Activated CD4-positive, alpha-beta memory T cell treated with anti-CD3 and anti-CD28 coated beads, Interleukin-2, amount 10 ng/mL, durations not matched to agents 7 days and 5 days (primary cell): Measurements from ENCODE around the gene BZW2. TPM values are rescaled to one million over a fixed set of nuclear protein-coding genes. Genes with fewer than 3 reads are reported as not detected.

Source experiments
- CTCF ChIA-PET: fragments of 350-600 bp; sonication (Branson Sonifier 250); formaldehyde crosslinking; loops from one replicate; lab custom pipeline; 2021; ENCODE audit warnings: antibody characterized with exemption, inconsistent platforms; lab: Charles Lee
- POLR2A ChIA-PET: fragments of 350-600 bp; sonication (Branson Sonifier 250); formaldehyde crosslinking; loops from one replicate; lab custom pipeline; 2021; ENCODE audit warnings: antibody characterized with exemption; lab: Charles Lee
- DNase-seq: peaks from one replicate; pipeline ENCODE4 v3.0.0-alpha.2; 2020
- H3K27ac Mint-ChIP-seq: one replicate; pipeline ENCODE4 v1.8.0; 2021; ENCODE audit warnings: mild to moderate bottlenecking, mixed read lengths
- H3K27me3 Mint-ChIP-seq: one replicate; pipeline ENCODE4 v1.8.0; 2021; ENCODE audit warnings: mixed read lengths
- H3K36me3 Mint-ChIP-seq: one replicate; pipeline ENCODE4 v1.8.0; 2021; ENCODE audit warnings: low read depth, mixed read lengths
- H3K4me1 Mint-ChIP-seq: one replicate; pipeline ENCODE4 v1.8.0; 2021; ENCODE audit warnings: mixed read lengths
- H3K4me3 Mint-ChIP-seq: one replicate; pipeline ENCODE4 v1.8.0; 2021; ENCODE audit warnings: mild to moderate bottlenecking, mixed read lengths
- H3K9me3 Mint-ChIP-seq: one replicate; pipeline ENCODE4 v1.8.0; 2021; ENCODE audit warnings: mixed read lengths
- total RNA-seq, 2 experiments: library from RNA; stranded (reverse); gene quantifications; one replicate each; pipeline ENCODE4 v1.2.3, GENCODE V29; 2021

The BZW2 gene
- total RNA-seq, 2 experiments from 2014 or later, result 33.4 to 33.6 TPM

DNA sequence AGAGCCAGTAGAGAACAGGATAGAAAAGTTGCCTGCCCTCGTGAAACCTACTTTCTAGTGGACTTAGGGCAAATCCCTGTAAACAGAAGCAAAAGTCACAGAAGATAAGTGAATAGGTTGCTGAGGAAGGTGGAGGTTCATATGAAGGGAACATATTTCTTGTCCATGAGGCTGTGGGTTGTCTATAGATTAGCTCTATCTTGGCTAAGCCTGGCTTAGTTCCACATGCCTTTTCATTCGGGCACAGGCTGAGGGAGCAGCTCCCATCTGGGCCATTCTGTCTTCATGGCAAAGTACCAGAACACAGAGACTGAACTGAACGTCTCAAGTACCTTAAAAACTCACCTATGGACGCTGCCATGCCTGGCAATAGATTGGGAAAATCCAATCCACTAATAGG lies 45.3 kb downstream of the BZW2 start:
- Mint-ChIP-seq H3K36me3 (peaks cover 39% of the 10 kb centered on the region), H3K4me1 (no peaks in the 10 kb centered on the region), H3K27ac (no peak overlapping the region), H3K27me3 (no peaks in the 10 kb centered on the region), H3K4me3 (no peak overlapping the region), H3K9me3 (no peaks in the 10 kb centered on the region)
- no peak for DNase-seq
- ChIA-PET CTCF (no interaction called here), POLR2A (interaction anchor here (1.3 kb wide), 1 partner anchor 45 kb away, joined by 4 read pairs; the partner anchor contains the start of gene BZW2)

DNA sequence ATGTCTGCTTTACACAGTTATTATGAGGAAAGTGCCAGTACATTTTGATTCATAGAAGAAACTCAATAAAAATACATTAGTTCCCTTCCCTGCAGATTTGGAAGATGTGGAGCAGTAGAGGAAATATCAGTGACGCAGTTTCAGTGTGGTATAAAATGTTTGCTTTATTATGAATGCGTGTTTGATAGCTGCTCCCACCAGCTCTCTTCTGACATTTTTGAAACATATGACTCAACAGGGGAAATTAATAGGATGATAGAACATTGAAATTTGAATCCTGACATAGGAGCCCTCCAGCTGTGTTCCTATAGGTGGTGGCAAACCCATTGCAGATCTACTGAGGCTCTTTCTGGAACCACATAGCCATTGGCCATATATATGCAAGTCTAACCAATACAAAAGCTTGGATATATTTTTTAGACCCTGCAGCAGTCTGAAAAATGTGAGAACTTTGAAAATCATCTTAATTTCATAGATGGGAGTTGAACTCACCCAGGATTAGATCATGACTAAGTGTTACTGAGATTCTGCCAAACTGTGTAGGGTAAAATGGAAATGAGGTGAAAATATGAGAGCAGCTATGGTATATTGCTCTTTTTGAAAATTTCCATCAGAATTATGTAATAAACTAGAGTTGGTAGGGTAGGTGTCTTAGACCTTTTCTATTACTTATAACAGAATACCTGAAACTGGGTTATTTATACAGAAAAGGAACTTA lies 47.8 kb downstream of the BZW2 start:
- Mint-ChIP-seq H3K27me3 (no peaks in the 10 kb centered on the region), H3K36me3 (peaks cover 44% of the 10 kb centered on the region), H3K27ac (no peak overlapping the region), H3K4me1 (no peaks in the 10 kb centered on the region), H3K9me3 (no peaks in the 10 kb centered on the region), H3K4me3 (no peak overlapping the region)
- POLR2A ChIA-PET, result no interaction called here
- no peak for DNase-seq
- CTCF ChIA-PET, result no interaction called here

DNA sequence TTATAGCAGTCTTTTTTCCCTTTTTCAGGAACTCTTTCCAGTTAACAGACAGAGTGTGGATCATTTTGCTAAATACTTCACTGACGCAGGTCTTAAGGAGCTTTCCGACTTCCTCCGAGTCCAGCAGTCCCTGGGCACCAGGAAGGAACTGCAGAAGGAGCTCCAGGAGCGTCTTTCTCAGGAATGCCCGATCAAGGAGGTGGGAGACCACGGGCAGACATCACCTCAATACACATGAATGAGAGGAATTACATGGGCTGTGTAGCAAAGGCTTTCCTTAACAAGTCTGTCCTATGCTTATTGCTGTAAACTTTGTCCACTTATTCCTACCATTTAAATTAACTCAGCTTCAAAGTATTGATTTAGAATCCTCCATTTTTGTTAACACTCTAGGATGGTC lies 48.8 kb downstream of the BZW2 start:
- no peak overlapping the region for H3K4me3 Mint-ChIP-seq
- POLR2A ChIA-PET, result interaction anchor here (1.1 kb wide), 1 partner anchor 49 kb away, joined by 3 read pairs; the partner anchor contains the start of gene ANKMY2
- CTCF ChIA-PET, result interaction anchor here (0.7 to 1.6 kb wide), 6 partner anchors 9 to 225 kb away, joined by 3 to 8 read pairs (median 4); partner anchors contain the start of gene TSPAN13
- no peaks in the 10 kb centered on the region for H3K27me3 Mint-ChIP-seq
- H3K4me1 Mint-ChIP-seq, result no peaks in the 10 kb centered on the region
- DNase-seq, result no peak
- H3K27ac Mint-ChIP-seq, result no peak overlapping the region
- H3K9me3 Mint-ChIP-seq, result no peaks in the 10 kb centered on the region
- peaks cover 49% of the 10 kb centered on the region for H3K36me3 Mint-ChIP-seq

DNA sequence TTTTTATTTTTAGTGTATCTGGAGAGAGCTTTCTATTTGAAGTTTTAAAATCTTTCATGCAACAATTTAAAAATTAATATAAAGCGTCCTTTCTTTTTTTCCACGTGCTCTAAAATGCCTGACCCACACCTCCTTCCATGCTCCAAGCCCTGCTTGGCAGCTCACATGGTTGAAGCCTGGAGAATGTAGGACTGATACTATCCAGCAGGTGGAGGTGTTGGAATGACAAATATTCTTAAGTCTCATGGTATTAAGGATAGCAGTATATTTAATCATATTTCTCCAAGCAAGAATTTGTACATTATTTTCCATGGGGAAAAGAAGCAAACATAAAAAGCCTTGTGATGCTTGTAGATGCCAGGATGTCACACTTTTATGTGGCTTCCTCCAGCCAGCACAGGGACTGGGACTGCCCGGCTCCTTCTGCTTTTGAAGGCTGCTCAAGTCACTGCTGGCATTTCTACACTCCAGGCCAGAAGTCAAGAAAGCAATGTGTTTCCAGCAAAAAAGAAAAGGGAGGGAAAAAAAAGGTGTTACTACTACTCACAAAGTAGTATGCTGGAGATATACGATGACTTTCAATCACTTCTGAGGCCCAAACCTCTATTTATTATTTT lies 49.7 kb downstream of the BZW2 start:
- DNase-seq, result no peak
- POLR2A ChIA-PET, result interaction anchor here (1.1 kb wide), 1 partner anchor 50 kb away, joined by 3 read pairs; the partner anchor contains the start of gene ANKMY2
- Mint-ChIP-seq H3K4me3 (no peak overlapping the region), H3K27ac (no peak overlapping the region), H3K4me1 (no peaks in the 10 kb centered on the region), H3K36me3 (peaks cover 53% of the 10 kb centered on the region), H3K9me3 (no peaks in the 10 kb centered on the region), H3K27me3 (no peaks in the 10 kb centered on the region)
- CTCF ChIA-PET, result interaction anchor here (0.7 to 1.6 kb wide), 5 partner anchors 8 to 224 kb away, joined by 3 to 8 read pairs (median 5); partner anchors contain the start of gene TSPAN13

DNA sequence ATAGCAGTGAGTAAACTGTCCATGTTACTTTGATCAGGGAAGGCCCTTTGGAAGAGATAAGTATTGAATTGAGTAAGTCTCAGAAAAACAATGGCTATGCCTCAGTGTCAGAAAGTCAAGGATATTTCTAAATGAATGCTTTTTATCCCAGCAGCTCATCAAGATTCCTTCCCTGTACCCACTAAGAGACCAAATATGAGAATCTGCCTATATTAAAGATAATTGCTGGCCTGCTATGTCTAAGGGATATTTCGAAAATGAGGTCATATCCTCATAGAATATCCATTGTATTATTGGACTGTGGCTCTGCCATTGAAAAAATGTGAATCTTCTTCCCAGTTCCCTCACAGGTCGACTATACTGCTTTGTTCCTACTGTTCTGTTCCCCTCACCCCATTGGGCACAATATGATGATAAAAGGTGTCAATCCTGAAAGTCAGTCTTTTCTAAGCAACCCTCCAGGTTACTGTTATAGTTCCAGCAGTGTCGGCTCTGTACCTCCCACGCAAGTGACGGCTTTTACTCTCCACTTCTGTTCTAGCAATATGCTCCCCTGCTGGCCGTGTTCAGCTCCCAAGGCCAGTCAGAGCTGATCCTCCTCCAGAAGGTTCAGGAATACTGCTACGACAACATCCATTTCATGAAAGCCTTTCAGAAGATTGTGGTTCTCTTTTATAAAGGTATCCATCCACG lies 51.7 kb downstream of the BZW2 start:
- no peaks in the 10 kb centered on the region for H3K27me3 Mint-ChIP-seq
- H3K27ac Mint-ChIP-seq, result no peak overlapping the region
- H3K4me3 Mint-ChIP-seq, result no peak overlapping the region
- no peaks in the 10 kb centered on the region for H3K4me1 Mint-ChIP-seq
- ChIA-PET POLR2A (no interaction called here), CTCF (interaction anchor here (1.4 kb wide), 1 partner anchor 10 kb away, joined by 5 read pairs; no protein-coding TSS in a partner anchor)
- H3K9me3 Mint-ChIP-seq, result no peaks in the 10 kb centered on the region
- H3K36me3 Mint-ChIP-seq, result peaks cover 44% of the 10 kb centered on the region
- no peak for DNase-seq

DNA sequence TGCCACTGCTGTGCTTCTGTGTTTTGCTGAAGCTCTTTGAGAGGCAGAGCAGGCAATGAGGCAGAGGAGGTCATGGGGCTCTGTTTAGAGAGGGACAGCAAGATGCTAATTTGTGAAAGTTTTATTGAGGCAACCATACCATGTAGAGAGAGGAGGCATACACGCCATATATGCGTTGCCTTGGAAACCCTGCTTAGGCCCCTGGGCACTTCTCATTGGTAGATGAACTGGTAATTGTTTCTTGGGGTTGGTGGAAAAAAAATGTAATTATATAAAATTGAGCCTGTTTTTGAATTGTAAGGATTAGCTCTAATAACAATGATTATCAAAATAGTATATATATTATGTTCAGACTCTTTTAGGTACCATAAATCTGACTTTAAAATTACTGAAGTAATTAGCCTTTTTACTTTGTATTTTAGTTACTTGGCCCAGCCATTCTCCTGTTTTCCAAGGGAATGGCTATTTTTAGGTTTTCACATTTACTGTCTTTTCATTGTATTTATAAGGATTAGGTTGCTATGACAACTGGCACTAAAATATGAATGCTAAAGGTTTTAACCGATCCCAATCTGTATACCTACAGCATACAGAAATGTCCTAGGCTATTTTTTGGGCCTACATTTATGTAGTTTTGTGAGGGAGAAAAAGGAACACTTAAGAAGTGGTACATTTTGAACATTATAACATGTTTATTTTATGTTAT lies 52.4 kb downstream of the BZW2 start:
- no peaks in the 10 kb centered on the region for H3K4me1 Mint-ChIP-seq
- peaks cover 44% of the 10 kb centered on the region for H3K36me3 Mint-ChIP-seq
- H3K27ac Mint-ChIP-seq, result no peak overlapping the region
- no peaks in the 10 kb centered on the region for H3K27me3 Mint-ChIP-seq
- no peaks in the 10 kb centered on the region for H3K9me3 Mint-ChIP-seq
- CTCF ChIA-PET, result interaction anchor here (1.4 kb wide), 1 partner anchor 10 kb away, joined by 5 read pairs; no protein-coding TSS in a partner anchor
- DNase-seq, result no peak
- POLR2A ChIA-PET, result no interaction called here
- H3K4me3 Mint-ChIP-seq, result no peak overlapping the region

DNA sequence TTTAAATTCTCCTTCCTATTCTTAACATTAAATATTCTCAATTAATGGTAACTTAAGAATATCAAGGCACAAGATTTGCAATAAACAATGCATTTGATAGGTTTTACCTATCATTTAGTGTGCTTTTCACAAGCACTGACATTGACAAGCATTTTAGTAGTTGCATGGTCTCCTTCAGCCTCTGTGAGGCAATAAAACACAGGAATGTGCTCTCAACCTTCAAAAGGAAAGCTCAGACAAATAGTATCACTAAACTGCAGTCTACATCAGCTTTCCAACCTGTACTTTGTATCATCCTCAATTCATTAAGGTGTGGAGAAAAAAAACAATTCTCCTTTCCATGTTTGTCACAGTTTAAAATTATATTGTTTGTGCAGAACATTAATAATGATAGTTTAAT lies 56.5 kb downstream of the BZW2 start:
- Mint-ChIP-seq H3K4me3 (no peak overlapping the region), H3K9me3 (no peaks in the 10 kb centered on the region), H3K27ac (no peak overlapping the region), H3K4me1 (no peaks in the 10 kb centered on the region), H3K36me3 (peaks cover 53% of the 10 kb centered on the region), H3K27me3 (no peaks in the 10 kb centered on the region)
- DNase-seq, result no peak
- ChIA-PET CTCF (no interaction called here), POLR2A (no interaction called here)

DNA sequence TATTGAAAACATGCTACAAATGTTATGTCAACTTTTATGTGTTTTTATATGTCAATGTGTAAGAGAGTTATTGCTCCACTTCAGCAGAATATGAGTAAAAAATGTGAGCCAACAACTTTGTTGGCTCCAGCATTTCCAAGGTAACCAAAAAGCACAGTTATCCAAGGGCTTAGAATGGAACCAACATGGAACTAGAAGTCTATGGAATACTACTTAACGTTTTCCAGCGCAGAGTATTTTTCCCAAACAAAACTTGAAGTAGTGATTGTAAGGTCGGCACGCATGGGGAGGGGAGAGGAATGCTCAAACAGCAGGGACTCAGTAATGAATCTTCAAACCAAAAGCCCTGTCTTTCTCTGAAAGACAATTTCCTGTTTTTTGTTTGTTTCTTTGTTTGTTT lies 62.5 kb downstream of the BZW2 start:
- no peak overlapping the region for H3K27ac Mint-ChIP-seq
- peaks cover 47% of the 10 kb centered on the region for H3K36me3 Mint-ChIP-seq
- H3K4me3 Mint-ChIP-seq, result no peak overlapping the region
- peaks cover 2% of the 10 kb centered on the region for H3K9me3 Mint-ChIP-seq
- CTCF ChIA-PET, result no interaction called here
- POLR2A ChIA-PET, result no interaction called here
- peaks cover 20% of the 10 kb centered on the region for H3K4me1 Mint-ChIP-seq
- H3K27me3 Mint-ChIP-seq, result no peaks in the 10 kb centered on the region
- DNase-seq, result no peak

DNA sequence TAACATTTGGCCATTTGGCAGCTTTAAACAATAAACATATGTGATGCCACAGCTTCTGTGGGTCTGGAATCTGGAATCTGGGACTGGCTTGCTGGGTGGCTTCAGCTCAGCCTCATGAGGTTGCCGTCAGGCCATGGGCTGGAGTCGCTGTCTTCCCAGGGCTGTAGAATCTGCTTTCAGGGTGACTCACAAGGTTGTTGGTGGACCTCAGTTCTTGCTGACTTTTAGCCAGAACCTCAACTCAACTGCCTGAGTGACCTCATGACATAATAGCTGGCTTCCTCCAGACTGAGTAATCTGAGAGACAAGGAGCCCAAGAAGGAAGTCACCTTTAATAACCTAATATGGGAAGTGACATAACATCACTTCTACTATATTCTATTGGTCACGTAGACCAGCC lies 63.0 kb downstream of the BZW2 start:
- H3K27ac Mint-ChIP-seq, result no peak overlapping the region
- H3K4me3 Mint-ChIP-seq, result no peak overlapping the region
- peaks cover 42% of the 10 kb centered on the region for H3K36me3 Mint-ChIP-seq
- POLR2A ChIA-PET, result no interaction called here
- peaks cover 20% of the 10 kb centered on the region for H3K4me1 Mint-ChIP-seq
- CTCF ChIA-PET, result no interaction called here
- no peaks in the 10 kb centered on the region for H3K27me3 Mint-ChIP-seq
- no peak for DNase-seq
- H3K9me3 Mint-ChIP-seq, result peaks cover 2% of the 10 kb centered on the region

DNA sequence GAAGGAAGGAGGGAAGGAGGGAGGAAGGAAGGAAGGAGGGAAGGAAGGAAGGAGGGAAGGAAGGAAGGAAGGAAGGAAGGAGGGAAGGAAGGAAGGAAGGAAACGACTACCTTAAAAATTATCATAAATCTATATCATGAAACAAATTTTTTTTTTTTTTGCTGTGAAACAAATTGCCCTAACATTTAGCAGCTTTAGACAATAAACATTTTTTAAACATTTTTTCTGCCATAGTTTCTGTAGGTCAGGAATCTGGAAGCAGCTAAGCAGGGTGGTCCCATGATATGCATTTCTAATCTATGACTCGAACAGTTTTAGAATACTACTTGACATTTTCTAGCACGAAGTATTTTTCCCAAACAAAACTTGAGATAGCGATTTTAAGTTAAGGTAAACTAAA lies 64.7 kb downstream of the BZW2 start:
- ChIA-PET POLR2A (no interaction called here), CTCF (no interaction called here)
- peaks cover 35% of the 10 kb centered on the region for H3K36me3 Mint-ChIP-seq
- H3K9me3 Mint-ChIP-seq, result peaks cover 2% of the 10 kb centered on the region
- H3K4me1 Mint-ChIP-seq, result peaks cover 20% of the 10 kb centered on the region
- H3K4me3 Mint-ChIP-seq, result no peak overlapping the region
- H3K27me3 Mint-ChIP-seq, result no peaks in the 10 kb centered on the region
- DNase-seq, result no peak
- H3K27ac Mint-ChIP-seq, result no peak overlapping the region

DNA sequence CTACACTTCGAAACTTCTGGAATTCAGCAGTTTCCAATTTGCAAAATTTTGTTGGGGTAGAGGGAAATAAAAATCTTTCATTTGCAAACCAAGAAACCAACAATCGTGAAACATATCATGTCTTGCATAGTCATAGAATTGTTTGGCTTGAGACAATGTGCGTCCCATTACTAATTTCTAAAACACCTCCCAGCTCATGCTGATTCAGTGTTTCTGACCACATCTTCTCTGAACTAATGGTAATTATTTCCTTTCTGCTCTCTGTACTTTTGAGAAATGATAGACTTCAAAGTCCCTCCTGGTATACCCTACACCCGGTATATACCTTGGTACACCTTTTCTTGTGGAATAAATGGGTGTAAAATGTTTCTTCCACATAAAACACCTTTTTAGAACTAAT lies 65.7 kb downstream of the BZW2 start:
- POLR2A ChIA-PET, result no interaction called here
- no peaks in the 10 kb centered on the region for H3K27me3 Mint-ChIP-seq
- CTCF ChIA-PET, result no interaction called here
- H3K36me3 Mint-ChIP-seq, result peaks cover 24% of the 10 kb centered on the region
- no peak for DNase-seq
- no peak overlapping the region for H3K27ac Mint-ChIP-seq
- no peak overlapping the region for H3K4me3 Mint-ChIP-seq
- H3K9me3 Mint-ChIP-seq, result peaks cover 2% of the 10 kb centered on the region
- H3K4me1 Mint-ChIP-seq, result peaks cover 20% of the 10 kb centered on the region

DNA sequence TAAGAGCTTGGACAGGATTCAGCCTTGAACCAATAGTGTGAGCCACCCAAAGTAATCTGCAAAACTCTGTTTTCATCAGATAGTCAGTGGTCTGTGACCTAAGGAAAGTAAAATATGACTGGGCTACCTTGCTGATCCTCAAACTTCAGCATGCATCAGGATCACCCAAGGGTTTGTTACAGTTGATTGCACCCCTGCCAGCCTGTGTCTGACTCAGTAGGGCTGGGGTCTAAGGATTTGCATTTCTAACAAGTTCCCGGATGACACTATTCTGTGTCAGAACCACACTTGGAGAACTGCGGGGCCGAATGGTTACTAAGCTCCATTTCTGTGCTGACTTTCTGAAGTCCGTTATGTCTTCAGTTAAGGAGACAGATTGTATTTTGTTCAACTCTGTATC lies 66.9 kb downstream of the BZW2 start:
- no peak overlapping the region for H3K27ac Mint-ChIP-seq
- no peak overlapping the region for H3K4me3 Mint-ChIP-seq
- ChIA-PET POLR2A (no interaction called here), CTCF (no interaction called here)
- H3K9me3 Mint-ChIP-seq, result peaks cover 2% of the 10 kb centered on the region
- H3K4me1 Mint-ChIP-seq, result peaks cover 20% of the 10 kb centered on the region
- DNase-seq, result no peak
- peaks cover 21% of the 10 kb centered on the region for H3K36me3 Mint-ChIP-seq
- H3K27me3 Mint-ChIP-seq, result no peaks in the 10 kb centered on the region

DNA sequence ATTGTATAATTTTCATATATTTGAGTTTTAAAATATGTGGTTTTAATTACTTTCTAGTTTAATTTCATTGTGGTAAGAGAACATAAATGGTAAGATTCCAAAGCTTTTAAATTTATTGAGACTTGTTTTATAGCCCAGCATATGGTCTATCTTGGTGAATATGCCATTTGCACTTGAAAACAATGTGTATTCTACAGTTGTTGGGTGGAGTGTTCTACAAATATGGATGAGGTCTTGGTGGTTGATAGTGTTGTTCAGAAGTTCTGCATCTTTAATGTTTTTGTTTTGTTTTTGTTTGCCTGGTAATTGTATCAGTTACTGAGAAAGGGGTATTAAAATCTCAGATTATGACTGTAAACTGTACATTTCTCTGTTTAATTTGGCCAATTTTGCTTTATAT lies 69.9 kb downstream of the BZW2 start:
- DNase-seq, result no peak
- Mint-ChIP-seq H3K9me3 (no peaks in the 10 kb centered on the region), H3K36me3 (peaks cover 12% of the 10 kb centered on the region), H3K27me3 (no peaks in the 10 kb centered on the region), H3K27ac (no peak overlapping the region), H3K4me3 (no peak overlapping the region), H3K4me1 (peaks cover 12% of the 10 kb centered on the region)
- CTCF ChIA-PET, result no interaction called here
- POLR2A ChIA-PET, result no interaction called here
